NCI-H2196 (cell line): ENCODE data around the gene ACTN4.
"Not testable (repeated sequence)": the region's sequence is repeated elsewhere in the genome, so short reads cannot be mapped to it uniquely, and the experiment has no call there.

ENCODE experiments used
- DNase-seq: peaks from one replicate; lab custom pipeline; 2025; ENCODE audit not compliant: unreplicated experiment; lab: John Stamatoyannopoulos, UW

ACTN4 gene

GRCh38 chr19:38761884-38762389 lies 114.5 kb downstream of the ACTN4 start:
- not testable (repeated sequence) for DNase-seq

- no peak for DNase-seq
These were observed 116.4 kb downstream of the ACTN4 start for GRCh38 chr19:38763795-38764220.

GRCh38 chr19:38765214-38765613 lies 117.8 kb downstream of the ACTN4 start:
- DNase-seq = no peak

GRCh38 chr19:38766276-38767047 lies 119.0 kb downstream of the ACTN4 start:
- DNase-seq = no peak

GRCh38 chr19:38769635-38770211 lies 122.3 kb downstream of the ACTN4 start:
- no peak for DNase-seq

- not testable (repeated sequence) for DNase-seq
These were observed 122.9 kb downstream of the ACTN4 start for GRCh38 chr19:38770228-38770948.

GRCh38 chr19:38770949-38771275 lies 123.5 kb downstream of the ACTN4 start:
- not testable (repeated sequence) for DNase-seq

GRCh38 chr19:38771569-38771968 lies 124.1 kb downstream of the ACTN4 start:
- not testable (repeated sequence) for DNase-seq

- DNase-seq = no peak
These were observed 126.2 kb downstream of the ACTN4 start, which contains the start of gene LGALS7 for GRCh38 chr19:38773469-38774177. Gene LGALS7, minus strand, starts transcription at chr19:38773517. Its CDS starts 25 bp downstream, at chr19:38773492.

GRCh38 chr19:38774181-38774950 lies 126.9 kb downstream of the ACTN4 start:
- no peak for DNase-seq

- no peak for DNase-seq
These were observed 131.3 kb downstream of the ACTN4 start for GRCh38 chr19:38778733-38779132.

GRCh38 chr19:38780443-38780842 lies 133.0 kb downstream of the ACTN4 start:
- no peak for DNase-seq

GRCh38 chr19:38781058-38781457 lies 133.6 kb downstream of the ACTN4 start:
- DNase-seq = no peak
